ENCODE measurements around the gene BMPER.

The BMPER gene

DNA sequence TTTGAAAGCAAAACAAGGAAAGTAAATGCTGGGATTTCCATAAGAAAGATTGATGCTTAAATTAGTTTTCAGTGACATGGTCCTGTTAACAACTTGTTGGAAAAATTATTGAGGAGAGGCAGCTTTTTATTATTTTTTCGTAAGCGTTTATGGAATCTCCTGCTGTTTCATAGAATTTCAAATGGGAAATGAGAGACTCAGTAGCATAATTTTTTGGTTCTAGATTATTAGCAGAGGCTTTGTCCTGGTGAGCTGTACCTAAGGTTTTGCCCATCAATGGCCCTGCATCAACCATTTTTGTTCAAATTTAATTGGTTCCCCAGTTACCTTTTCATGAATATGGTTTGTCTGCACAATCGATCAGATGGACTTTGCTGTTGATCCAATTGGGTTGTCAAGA lies 205.7 kb downstream of the BMPER start:
- TF ChIP-seq, protein P1, sequence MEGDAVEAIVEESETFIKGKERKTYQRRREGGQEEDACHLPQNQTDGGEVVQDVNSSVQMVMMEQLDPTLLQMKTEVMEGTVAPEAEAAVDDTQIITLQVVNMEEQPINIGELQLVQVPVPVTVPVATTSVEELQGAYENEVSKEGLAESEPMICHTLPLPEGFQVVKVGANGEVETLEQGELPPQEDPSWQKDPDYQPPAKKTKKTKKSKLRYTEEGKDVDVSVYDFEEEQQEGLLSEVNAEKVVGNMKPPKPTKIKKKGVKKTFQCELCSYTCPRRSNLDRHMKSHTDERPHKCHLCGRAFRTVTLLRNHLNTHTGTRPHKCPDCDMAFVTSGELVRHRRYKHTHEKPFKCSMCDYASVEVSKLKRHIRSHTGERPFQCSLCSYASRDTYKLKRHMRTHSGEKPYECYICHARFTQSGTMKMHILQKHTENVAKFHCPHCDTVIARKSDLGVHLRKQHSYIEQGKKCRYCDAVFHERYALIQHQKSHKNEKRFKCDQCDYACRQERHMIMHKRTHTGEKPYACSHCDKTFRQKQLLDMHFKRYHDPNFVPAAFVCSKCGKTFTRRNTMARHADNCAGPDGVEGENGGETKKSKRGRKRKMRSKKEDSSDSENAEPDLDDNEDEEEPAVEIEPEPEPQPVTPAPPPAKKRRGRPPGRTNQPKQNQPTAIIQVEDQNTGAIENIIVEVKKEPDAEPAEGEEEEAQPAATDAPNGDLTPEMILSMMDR (IDR thresholded peaks at IDR 0.05; ENCODE audit: extremely low read depth, missing control alignments): no peak
- DNase-seq (ENCODE audit: low spot score): no peak

DNA sequence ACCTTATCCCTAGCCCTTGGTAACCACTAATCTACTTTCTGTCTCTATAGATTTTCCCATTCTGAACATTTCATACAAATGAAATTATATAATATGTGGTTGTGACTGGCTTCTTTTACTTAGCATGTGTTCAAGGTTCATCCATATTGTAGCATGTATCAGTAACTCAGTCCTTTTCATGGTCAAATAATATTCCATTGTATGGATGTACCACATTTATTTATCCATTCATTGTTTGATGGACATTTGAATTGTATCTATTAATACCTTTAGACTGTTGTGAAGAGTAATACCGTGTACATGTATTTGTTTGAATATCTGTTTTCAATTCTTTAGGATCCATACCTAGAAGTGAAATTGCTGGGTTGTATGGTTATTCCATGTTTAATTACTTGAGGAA lies 210.2 kb downstream of the BMPER start:
- TF ChIP-seq, protein P1 (IDR thresholded peaks at IDR 0.05; ENCODE audit: extremely low read depth, missing control alignments): no peak

DNA sequence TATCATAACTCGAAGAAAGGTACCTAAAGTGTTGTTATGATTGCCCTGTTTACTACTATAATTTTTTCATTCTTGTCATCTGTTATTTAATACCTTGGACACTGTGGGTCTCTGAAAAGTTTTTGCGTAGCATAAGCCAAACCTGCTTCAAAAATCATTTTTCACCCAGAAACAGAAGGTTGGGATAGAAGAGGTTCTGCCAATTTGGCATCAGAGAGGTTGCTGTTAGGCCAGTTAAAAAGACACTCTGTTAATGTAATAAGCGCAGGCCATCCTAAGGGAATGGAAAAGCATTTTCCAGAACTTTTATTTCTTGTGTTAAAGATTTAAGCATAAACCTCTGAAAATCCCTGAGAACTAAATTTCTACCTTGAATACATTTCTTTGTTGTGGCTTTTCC lies 212.2 kb downstream of the BMPER start:
- no peak for DNase-seq (ENCODE audit: low spot score)
- TF ChIP-seq, protein P1 (IDR thresholded peaks at IDR 0.05; ENCODE audit: extremely low read depth, missing control alignments): no peak

More for the DNA sequence above, 210.2 kb downstream of the BMPER start:
- DNase-seq (ENCODE audit: low spot score): no peak

DNA sequence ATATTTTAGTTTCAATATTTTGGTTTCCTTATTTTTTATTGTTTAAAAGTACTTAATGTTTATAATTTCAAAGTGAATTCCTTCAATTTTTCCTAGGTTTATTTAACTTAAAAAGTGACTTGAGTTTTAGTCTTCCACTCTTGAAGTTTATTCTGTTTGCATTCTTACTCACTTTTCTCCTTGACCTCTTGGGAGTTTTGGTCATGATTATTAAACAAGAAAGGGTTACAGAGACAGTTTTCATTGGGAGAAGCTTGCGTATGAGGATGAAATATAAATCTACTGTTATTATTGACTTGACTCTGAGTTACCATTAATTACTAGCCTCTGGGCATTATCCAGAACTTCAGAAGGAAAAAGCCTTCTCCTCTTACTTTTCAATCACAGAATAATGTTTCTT lies 216.0 kb downstream of the BMPER start:
- DNase-seq (ENCODE audit: low spot score): no peak

DNA sequence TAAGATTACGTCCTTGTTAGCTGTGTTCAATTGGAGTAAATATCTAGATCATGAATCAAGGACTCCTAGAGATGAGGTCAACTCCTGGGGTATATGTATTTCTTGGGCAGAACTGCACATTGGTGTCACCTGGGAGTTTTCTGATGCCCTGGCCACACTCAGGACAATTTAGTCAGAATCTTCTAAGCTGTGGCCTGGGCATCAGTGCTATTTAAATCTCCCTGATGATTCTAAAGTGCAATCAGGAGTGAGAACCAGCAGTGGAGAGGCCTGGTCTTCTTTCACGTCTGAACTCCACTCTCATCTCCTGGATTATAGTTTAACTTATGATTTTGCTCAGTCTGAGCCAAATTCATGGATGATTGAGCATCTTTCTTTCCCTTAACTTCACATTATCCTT lies 218.0 kb downstream of the BMPER start:
- TF ChIP-seq, protein P1 (IDR thresholded peaks at IDR 0.05; ENCODE audit: extremely low read depth, missing control alignments): no peak
- DNase-seq (ENCODE audit: low spot score): no peak

More for the DNA sequence above, 216.0 kb downstream of the BMPER start:
- TF ChIP-seq, protein P1 (IDR thresholded peaks at IDR 0.05; ENCODE audit: extremely low read depth, missing control alignments): no peak

DNA sequence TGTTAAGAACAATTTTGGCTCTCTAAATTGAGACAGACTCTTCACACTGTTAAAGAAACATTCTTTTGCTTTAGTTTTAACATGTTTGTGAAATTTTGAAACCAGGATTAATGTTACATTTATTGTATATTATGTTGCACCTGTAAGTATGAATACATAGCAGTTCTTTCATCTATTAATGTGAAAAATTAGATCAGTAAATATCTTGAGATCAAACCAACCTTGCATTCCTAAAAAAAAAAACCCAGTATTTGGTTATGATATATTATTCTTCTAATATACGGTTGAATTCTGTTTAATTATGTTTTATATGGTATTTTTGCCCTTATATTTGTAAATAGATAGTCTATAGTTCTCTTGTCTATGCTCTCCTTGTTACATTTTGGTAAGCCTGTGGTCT lies 219.4 kb downstream of the BMPER start:
- no peak for DNase-seq (ENCODE audit: low spot score)
- TF ChIP-seq, protein P1 (IDR thresholded peaks at IDR 0.05; ENCODE audit: extremely low read depth, missing control alignments): no peak

DNA sequence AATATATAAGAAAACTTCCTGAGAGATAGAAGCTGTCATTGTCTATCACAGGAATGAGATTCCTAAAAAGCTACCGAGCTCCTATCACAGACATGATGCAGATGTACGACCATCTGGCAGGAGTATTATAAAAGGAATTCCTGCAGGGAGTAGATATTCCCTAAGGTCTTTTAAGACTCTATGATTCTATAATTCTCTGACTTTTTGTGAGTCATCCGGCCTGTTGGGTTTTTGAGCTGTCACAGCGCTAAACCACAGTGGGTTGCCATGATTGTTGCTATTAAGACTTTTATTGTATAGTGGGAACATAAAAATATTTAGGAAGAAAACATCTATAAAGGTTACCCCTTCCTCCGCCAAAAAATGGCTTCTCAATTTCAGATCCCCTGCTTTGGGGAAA lies 223.4 kb downstream of the BMPER start:
- no peak for DNase-seq (ENCODE audit: low spot score)

More for the DNA sequence above, 223.4 kb downstream of the BMPER start:
- TF ChIP-seq, protein P1 (IDR thresholded peaks at IDR 0.05; ENCODE audit: extremely low read depth, missing control alignments): no peak

Measured in GM20000 (cell line).